NT2/D1 (cell line): ENCODE measurements around the gene TTLL4.

ENCODE experiments used
- SUZ12 ChIP-seq: IDR thresholded peaks from 2 replicates; pipeline ENCODE4 v1.6.1; 2011; ENCODE audit not compliant: insufficient read length, insufficient read depth; ENCODE audit errors: extremely low read depth
- YY1 ChIP-seq: IDR thresholded peaks from 2 replicates; pipeline ENCODE4 v1.6.1; 2011; ENCODE audit not compliant: insufficient read length, insufficient read depth
- ZNF274 ChIP-seq: IDR thresholded peaks from 2 replicates; pipeline ENCODE4 v1.6.1; 2011; ENCODE audit warnings: mild to moderate bottlenecking, low read depth, low read length

DNA sequence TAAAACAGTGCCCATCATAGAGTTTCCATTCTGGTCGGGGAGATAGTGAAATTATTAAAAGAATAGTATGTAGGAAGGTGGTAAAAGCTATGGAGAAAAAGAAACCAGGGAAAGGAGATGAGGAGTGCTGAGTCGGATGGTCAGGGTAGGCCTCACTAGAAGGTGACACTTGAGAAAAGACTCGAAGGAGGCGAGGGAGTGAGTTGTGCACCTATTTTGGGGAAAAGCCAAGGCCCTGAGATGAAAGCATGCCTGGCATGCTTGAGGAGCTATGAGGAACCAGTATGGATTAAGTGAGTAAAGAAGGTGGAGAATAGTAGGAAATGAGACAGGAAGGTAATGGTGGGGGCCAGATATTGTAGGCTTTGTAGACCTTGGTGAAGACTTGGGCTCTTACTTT is 7.3 kb upstream of the TTLL4 start:
- TF ChIP-seq ZNF274 (no peak), YY1 (no peak), SUZ12 (no peak)
